Sigmoid colon (tissue), 4 donors: ENCODE measurements around the gene BET1L.

Source experiments
- CTCF ChIP-seq, 4 experiments: fragments of 450-650 bp in 3 of 4; fragments of 200-600 bp in 1 of 4; IDR thresholded peaks; one replicate each; pipeline ENCODE4 v1.5.1; 2016 to 2019; ENCODE audit warnings: antibody characterized with exemption in 4 of 4, mild to moderate bottlenecking in 3 of 4, moderate library complexity in 2 of 4
- POLR2A ChIP-seq, 2 donors: fragments of 450-650 bp; IDR thresholded peaks; one replicate each; pipeline ENCODE4 v1.6.1; 2016; ENCODE audit warnings: antibody characterized with exemption in 2 of 2, mild to moderate bottlenecking in 2 of 2, moderate library complexity in 2 of 2
- POLR2AphosphoS5 ChIP-seq, 4 donors: sonication (generic); formaldehyde crosslinking; IDR thresholded peaks; one replicate each; pipeline ENCODE4 v1.6.1; 2017; ENCODE audit warnings: antibody characterized with exemption in 4 of 4

DNA sequence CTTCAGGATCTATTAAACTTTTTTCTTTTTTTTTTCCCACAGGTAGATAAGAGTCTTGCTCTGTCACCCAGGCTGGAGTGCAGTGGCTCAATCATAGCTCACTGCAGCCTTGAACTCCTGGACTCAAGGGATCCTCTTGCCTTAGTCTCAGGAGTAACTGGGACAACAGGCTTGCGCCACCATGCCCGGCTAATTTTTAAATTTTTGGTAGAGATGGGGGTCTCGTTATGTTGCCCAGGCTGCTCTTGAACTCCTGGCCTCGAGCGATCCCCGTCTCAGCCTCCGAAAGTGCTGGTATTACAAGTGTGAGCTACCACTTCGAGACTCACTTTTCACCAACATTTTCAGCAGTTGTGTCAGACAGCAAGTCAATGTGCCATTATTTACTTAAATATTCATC lies 28.0 kb upstream of the BET1L start:
- no peak for TF ChIP-seq CTCF (IDR thresholded peaks at IDR 0.05)
- TF ChIP-seq POLR2A (IDR thresholded peaks at IDR 0.05): no peak
- TF ChIP-seq POLR2AphosphoS5 (IDR thresholded peaks at IDR 0.05): no peak
